SK-N-MC (cell line): Measurements from ENCODE around the gene NEURL1.

ENCODE experiments used
- EZH2 ChIP-seq: fragments of 200-600 bp; sonication (generic); IDR thresholded peaks from one replicate; pipeline ENCODE4 v1.6.1; 2017; ENCODE audit warnings: antibody characterized with exemption
- FOXP2 ChIP-seq: optimal IDR thresholded peaks from 2 replicates; pipeline ENCODE3; 2011; ENCODE audit warnings: mild to moderate bottlenecking, moderate library complexity; ENCODE audit not compliant: insufficient read depth; ENCODE audit errors: extremely low read length, control extremely low read depth
- POLR2AphosphoS5 ChIP-seq: IDR thresholded peaks from 2 replicates; pipeline ENCODE4 v1.6.1; 2012; ENCODE audit warnings: mild to moderate bottlenecking, low read depth, low read length, borderline replicate concordance

DNA sequence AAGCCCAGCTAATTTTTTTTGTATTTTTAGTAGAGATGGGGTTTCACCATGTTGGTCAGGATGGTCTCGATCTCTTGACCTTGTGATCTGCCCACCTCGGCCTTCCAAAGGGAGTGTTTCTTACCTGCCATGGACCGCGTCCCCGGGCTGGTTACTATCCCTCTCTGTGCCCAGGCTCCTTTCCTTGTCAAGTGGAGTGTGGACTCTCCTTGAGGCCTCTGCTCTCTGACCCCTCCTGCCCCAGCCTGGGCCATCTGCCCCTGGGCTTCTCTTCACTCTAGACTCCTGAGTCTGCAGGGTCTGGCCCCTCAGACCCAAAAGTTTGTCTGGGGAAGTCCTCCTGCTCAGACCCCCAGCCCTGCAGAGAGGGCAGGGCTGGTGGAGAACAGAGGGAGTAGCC is 20.7 kb downstream of the NEURL1 start:
- TF ChIP-seq POLR2AphosphoS5 = no peak
- TF ChIP-seq EZH2 = no peak
- TF ChIP-seq FOXP2 = no peak
